HCT116 (cell line): ENCODE data around the gene P2RY13. TPM values are rescaled to one million over a fixed set of nuclear protein-coding genes. Genes with fewer than 3 reads are reported as not detected.

Source experiments
- ATAC-seq: fragments of 200-7000 bp; cut with Tn5 transposase; 2 replicates; pipeline ENCODE4 v1.9.1; 2020; ENCODE audit warnings: mild to moderate bottlenecking, moderate library complexity
- BruUV-seq: library from RNA; stranded (reverse); fragments of 400-500 nt; replicated peaks from 2 replicates; lab custom pipeline; 2021; lab: Mats Ljungman, UMichigan
- CTCF ChIA-PET: fragments of 300-600 bp; sonication (Branson Sonifier 250); formaldehyde crosslinking; loops from one replicate; lab custom pipeline; 2021; ENCODE audit warnings: antibody characterized with exemption; lab: Charles Lee
- POLR2A ChIA-PET: fragments of 300-600, 350-600 bp; sonication (Branson Sonifier 250); formaldehyde crosslinking; loops from one replicate; lab custom pipeline; 2021; ENCODE audit warnings: antibody characterized with exemption; lab: Charles Lee
- RAD21 ChIA-PET, 2 experiments: fragments of 300-600 bp; sonication (Branson Sonifier 250); formaldehyde crosslinking; loops; one replicate each; lab custom pipeline; 2023; ENCODE audit warnings: low total read pairs in 2 of 2; ENCODE audit not compliant: uncharacterized antibody in 2 of 2, unreplicated experiment in 2 of 2, low non-redundant PET in 1 of 2; lab: Charles Lee
- DNase-seq: peaks from one replicate; pipeline ENCODE4 v3.0.0-alpha.2; 2010; ENCODE audit warnings: low read depth, low spot score
- H2AFZ ChIP-seq: fragments of 200-600 bp; shearing (Covaris generic), sonication (generic); 2 replicates; pipeline ENCODE4 v1.6.1; 2017; ENCODE audit warnings: low read depth, mixed run types, mixed read lengths, antibody characterized with exemption, low read length; ENCODE audit not compliant: poor library complexity, severe bottlenecking
- H3K27ac ChIP-seq: 2 replicates; pipeline ENCODE4 v1.5.1; 2012; ENCODE audit warnings: low read depth, low read length
- H3K27me3 ChIP-seq: fragments of 200-600 bp; sonication (generic); 2 replicates; pipeline ENCODE4 v1.6.1; 2016; ENCODE audit warnings: mixed run types, low read length, mixed read lengths; ENCODE audit not compliant: insufficient read depth
- H3K36me3 ChIP-seq, 2 experiments: fragments of 200-500 bp in 1 of 2; fragments of 200-600 bp in 1 of 2; sonication (Bioruptor generic) in 1 of 2; sonication (generic) in 1 of 2; 2 replicates each; pipeline versions ENCODE4 v1.5.1 to v1.6.1; 2014 to 2016; ENCODE audit warnings: low read length in 2 of 2, inconsistent platforms in 1 of 2, mixed read lengths in 1 of 2, mixed run types in 1 of 2; ENCODE audit not compliant: insufficient read depth in 2 of 2, control insufficient read depth in 1 of 2
- H3K4me1 ChIP-seq, 2 experiments: fragments of 200-600 bp in 1 of 2; sonication (generic) in 1 of 2; 2 replicates each; pipeline versions ENCODE4 v1.5.1 to v1.6.1; 2012 to 2017; ENCODE audit warnings: low read length in 2 of 2, inconsistent platforms in 1 of 2, mild to moderate bottlenecking in 1 of 2, mixed read lengths in 1 of 2, mixed run types in 1 of 2, moderate library complexity in 1 of 2; ENCODE audit not compliant: insufficient read depth in 2 of 2, control insufficient read depth in 1 of 2
- H3K4me2 ChIP-seq: fragments of 200-600 bp; sonication (generic); 2 replicates; pipeline ENCODE4 v1.6.1; 2017; ENCODE audit warnings: mixed run types, low read length, mixed read lengths
- H3K4me3 ChIP-seq, 2 experiments: fragments of 200-600 bp in 1 of 2; sonication (generic) in 1 of 2; replicated peaks in 1 of 2; 2 replicates each; pipeline ENCODE4 v1.5.1; 2011 to 2016; ENCODE audit warnings: low read length in 2 of 2, control low read depth in 1 of 2, low read depth in 1 of 2, mild to moderate bottlenecking in 1 of 2, mixed read lengths in 1 of 2, mixed run types in 1 of 2
- H3K79me2 ChIP-seq: fragments of 200-600 bp; sonication (generic); 2 replicates; pipeline ENCODE4 v1.6.1; 2017; ENCODE audit warnings: mild to moderate bottlenecking, mixed run types, low read length, moderate library complexity, mixed read lengths; ENCODE audit not compliant: insufficient read depth
- H3K9ac ChIP-seq: fragments of 200-600 bp; sonication (generic); 2 replicates; pipeline ENCODE4 v1.6.1; 2016; ENCODE audit warnings: low read length, mixed read lengths
- H3K9me2 ChIP-seq: fragments of 200-600 bp; sonication (generic), shearing (Covaris generic); 2 replicates; pipeline ENCODE4 v1.6.1; 2017; ENCODE audit warnings: mixed run types, mild to moderate bottlenecking, moderate library complexity; ENCODE audit not compliant: insufficient read depth
- H3K9me3 ChIP-seq, 2 experiments: fragments of 200-500 bp in 1 of 2; fragments of 200-600 bp in 1 of 2; sonication (Bioruptor generic) in 1 of 2; sonication (generic) in 1 of 2; 2 replicates each; pipeline ENCODE4 v1.6.1; 2014 to 2017; ENCODE audit warnings: low read length in 2 of 2, mixed read lengths in 2 of 2, inconsistent platforms in 1 of 2, low read depth in 1 of 2, mild to moderate bottlenecking in 1 of 2, mixed run types in 1 of 2, moderate library complexity in 1 of 2; ENCODE audit not compliant: control insufficient read depth in 1 of 2, insufficient read depth in 1 of 2
- H4K20me1 ChIP-seq: fragments of 200-600 bp; sonication (generic), shearing (Covaris generic); 2 replicates; pipeline ENCODE4 v1.6.1; 2017; ENCODE audit warnings: mixed run types, mild to moderate bottlenecking, moderate library complexity; ENCODE audit not compliant: insufficient read depth
- CBX3 ChIP-seq: IDR thresholded peaks from 2 replicates; pipeline ENCODE4 v1.6.1; 2012; ENCODE audit warnings: low read depth
- CEBPB ChIP-seq: IDR thresholded peaks from 2 replicates; pipeline ENCODE4 v1.6.1; 2012; ENCODE audit warnings: low read depth
- EGR1 ChIP-seq: IDR thresholded peaks from 2 replicates; pipeline ENCODE4 v1.6.1; 2012; ENCODE audit warnings: low read depth
- ELF1 ChIP-seq: IDR thresholded peaks from 2 replicates; pipeline ENCODE4 v1.6.1; 2012; ENCODE audit warnings: low read depth, borderline replicate concordance
- EZH2 ChIP-seq: fragments of 200-600 bp; sonication (generic); IDR thresholded peaks from 2 replicates; pipeline ENCODE4 v1.6.1; 2017; ENCODE audit warnings: antibody characterized with exemption, mixed run types
- EZH2phosphoT487 ChIP-seq: fragments of 200-600 bp; IDR thresholded peaks from 2 replicates; pipeline ENCODE4 v1.6.1; 2018; ENCODE audit warnings: antibody characterized with exemption, borderline replicate concordance
- FOSL1 ChIP-seq: IDR thresholded peaks from 2 replicates; pipeline ENCODE4 v1.6.1; 2012; ENCODE audit warnings: low read depth
- JUND ChIP-seq: IDR thresholded peaks from 2 replicates; pipeline ENCODE4 v1.6.1; 2012
- POLR2A ChIP-seq: IDR thresholded peaks from 2 replicates; pipeline ENCODE4 v1.7.0; 2011; ENCODE audit warnings: borderline replicate concordance; ENCODE audit not compliant: insufficient read depth, insufficient read length; ENCODE audit errors: extremely low read depth
- POLR2AphosphoS5 ChIP-seq: IDR thresholded peaks from 2 replicates; pipeline ENCODE4 v1.6.1; 2011; ENCODE audit warnings: mild to moderate bottlenecking, low read depth, low read length, moderate library complexity
- SIN3A ChIP-seq: IDR thresholded peaks from 2 replicates; pipeline ENCODE4 v1.6.1; 2012; ENCODE audit warnings: low read depth
- SP1 ChIP-seq: IDR thresholded peaks from 2 replicates; pipeline ENCODE4 v1.6.1; 2012; ENCODE audit warnings: low read depth
- SRF ChIP-seq: IDR thresholded peaks from 2 replicates; pipeline ENCODE4 v1.6.1; 2012; ENCODE audit warnings: low read depth
- TCF7L2 ChIP-seq: IDR thresholded peaks from 2 replicates; pipeline ENCODE4 v1.7.0; 2011; ENCODE audit warnings: borderline replicate concordance, inconsistent platforms; ENCODE audit not compliant: insufficient read depth, insufficient read length; ENCODE audit errors: extremely low read depth
- YY1 ChIP-seq: IDR thresholded peaks from 2 replicates; pipeline ENCODE4 v1.6.1; 2011; ENCODE audit warnings: low read length, low read depth, moderate library complexity, mild to moderate bottlenecking; ENCODE audit not compliant: insufficient replicate concordance; ENCODE audit errors: extremely low read depth
- ZFX ChIP-seq: fragments of 450-650 bp; IDR thresholded peaks from 2 replicates; pipeline ENCODE4 v1.6.1; 2017
- ZNF274 ChIP-seq: fragments of 200-500 bp; sonication (Bioruptor generic); IDR thresholded peaks from 2 replicates; pipeline ENCODE4 v1.6.1; 2014; ENCODE audit warnings: mild to moderate bottlenecking, low read depth, low read length, inconsistent platforms
- intact Hi-C: fragments of 100-400 bp; cut with micrococcal nuclease; formaldehyde crosslinking; loops from 2 replicates; pipeline ENCODE4 v1.10.0; 2022
- total RNA-seq: library from RNA; stranded (reverse); gene quantifications from one replicate; pipeline ENCODE4 v1.2.1, GENCODE V29; 2021; ENCODE audit not compliant: unreplicated experiment
- TF ChIP-seq, protein P1 (sequence below): IDR thresholded peaks from 2 replicates; pipeline ENCODE4 v1.6.1; 2012; ENCODE audit warnings: low read depth

Gene P2RY13
- total RNA-seq, 1 experiment from 2014 or later = not detected

DNA sequence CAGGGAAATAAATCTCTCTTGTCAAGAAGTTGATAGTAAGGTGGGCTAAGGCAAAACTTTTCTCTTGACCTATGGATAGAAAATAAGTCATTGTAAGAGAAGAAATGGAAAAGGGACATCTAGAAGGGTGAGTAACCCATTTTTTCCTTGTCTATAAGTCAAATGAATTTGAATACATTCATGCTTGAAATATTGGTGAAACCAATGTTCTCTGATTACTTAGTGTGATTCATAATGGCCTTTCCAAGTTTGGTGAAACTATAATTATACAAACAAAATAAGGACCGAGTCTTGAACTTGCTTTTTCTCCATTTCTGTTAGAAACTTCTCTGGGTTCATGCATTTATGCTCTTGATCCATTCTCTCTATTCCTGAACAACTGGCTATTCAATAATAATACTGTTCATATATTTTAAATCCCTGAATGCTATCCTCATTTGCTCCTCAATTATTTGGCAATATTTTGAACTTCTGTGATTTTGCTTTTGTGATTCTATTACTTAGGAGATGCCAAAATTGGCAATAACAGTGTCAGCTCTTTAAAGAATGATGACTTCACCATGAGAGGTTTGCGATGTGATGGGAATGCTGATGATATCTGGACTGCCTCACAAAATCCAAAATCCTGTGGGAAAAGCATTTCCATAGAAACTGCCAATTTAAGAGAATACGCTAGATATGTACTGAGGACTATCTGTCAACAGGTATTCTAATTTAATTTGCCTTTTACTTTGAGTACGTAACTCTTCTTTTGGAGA, 42.9 kb upstream of the P2RY13 start:
- ATAC-seq = no peak
- BruUV-seq = no TSS peak

DNA sequence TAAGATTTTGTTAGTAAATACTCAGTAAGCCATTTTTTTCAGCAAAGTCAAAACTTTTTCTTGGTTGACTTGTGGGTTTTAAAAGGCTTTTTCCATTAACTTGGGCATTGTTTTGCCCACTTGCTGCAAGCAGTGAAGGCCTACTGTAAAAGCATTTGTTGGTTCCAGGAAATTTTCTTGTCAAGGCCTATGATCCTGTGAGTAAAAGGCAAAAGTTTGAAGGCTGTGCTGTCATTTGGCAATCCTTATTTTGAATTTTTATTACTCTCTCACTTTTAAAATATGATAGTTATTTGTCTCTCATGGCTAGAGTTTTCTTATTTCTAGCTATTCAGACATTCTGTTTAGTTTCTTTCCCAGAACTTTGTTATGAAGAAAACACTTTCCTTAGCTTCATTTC, 42.2 kb upstream of the P2RY13 start:
- H3K36me3 ChIP-seq = no peaks in the 10 kb centered on the region
- TF ChIP-seq, protein P1, sequence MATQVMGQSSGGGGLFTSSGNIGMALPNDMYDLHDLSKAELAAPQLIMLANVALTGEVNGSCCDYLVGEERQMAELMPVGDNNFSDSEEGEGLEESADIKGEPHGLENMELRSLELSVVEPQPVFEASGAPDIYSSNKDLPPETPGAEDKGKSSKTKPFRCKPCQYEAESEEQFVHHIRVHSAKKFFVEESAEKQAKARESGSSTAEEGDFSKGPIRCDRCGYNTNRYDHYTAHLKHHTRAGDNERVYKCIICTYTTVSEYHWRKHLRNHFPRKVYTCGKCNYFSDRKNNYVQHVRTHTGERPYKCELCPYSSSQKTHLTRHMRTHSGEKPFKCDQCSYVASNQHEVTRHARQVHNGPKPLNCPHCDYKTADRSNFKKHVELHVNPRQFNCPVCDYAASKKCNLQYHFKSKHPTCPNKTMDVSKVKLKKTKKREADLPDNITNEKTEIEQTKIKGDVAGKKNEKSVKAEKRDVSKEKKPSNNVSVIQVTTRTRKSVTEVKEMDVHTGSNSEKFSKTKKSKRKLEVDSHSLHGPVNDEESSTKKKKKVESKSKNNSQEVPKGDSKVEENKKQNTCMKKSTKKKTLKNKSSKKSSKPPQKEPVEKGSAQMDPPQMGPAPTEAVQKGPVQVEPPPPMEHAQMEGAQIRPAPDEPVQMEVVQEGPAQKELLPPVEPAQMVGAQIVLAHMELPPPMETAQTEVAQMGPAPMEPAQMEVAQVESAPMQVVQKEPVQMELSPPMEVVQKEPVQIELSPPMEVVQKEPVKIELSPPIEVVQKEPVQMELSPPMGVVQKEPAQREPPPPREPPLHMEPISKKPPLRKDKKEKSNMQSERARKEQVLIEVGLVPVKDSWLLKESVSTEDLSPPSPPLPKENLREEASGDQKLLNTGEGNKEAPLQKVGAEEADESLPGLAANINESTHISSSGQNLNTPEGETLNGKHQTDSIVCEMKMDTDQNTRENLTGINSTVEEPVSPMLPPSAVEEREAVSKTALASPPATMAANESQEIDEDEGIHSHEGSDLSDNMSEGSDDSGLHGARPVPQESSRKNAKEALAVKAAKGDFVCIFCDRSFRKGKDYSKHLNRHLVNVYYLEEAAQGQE = no peak
- TF ChIP-seq POLR2AphosphoS5 (no peak), ELF1 (no peak), ZFX (no peak), YY1 (no peak), TCF7L2 (no peak), JUND (no peak), CEBPB (no peak), SP1 (no peak), EZH2 (no peak), ZNF274 (no peak), SIN3A (no peak), SRF (no peak), CBX3 (no peak)
- TF ChIP-seq, all 23 proteins: peak for 0
- DNase-seq (no peak), ATAC-seq (no peak)
- ChIA-PET CTCF (no interaction called here), POLR2A (no interaction called here), RAD21 (no interaction called here)
- intact Hi-C loops = no loop called here
- no peaks in the 10 kb centered on the region for H3K27me3 ChIP-seq
- no peak overlapping the region for H3K27ac ChIP-seq
- no peaks in the 10 kb centered on the region for H4K20me1 ChIP-seq
- no peak overlapping the region for H3K4me2 ChIP-seq
- H3K4me1 ChIP-seq = no peaks in the 10 kb centered on the region
- no TSS peak for BruUV-seq
- H3K79me2 ChIP-seq = no peaks in the 10 kb centered on the region
- H3K9me3 ChIP-seq = no peaks in the 10 kb centered on the region
- H3K9ac ChIP-seq = no peak overlapping the region
- H3K4me3 ChIP-seq = no peak overlapping the region
- no peak overlapping the region for H2AFZ ChIP-seq
- H3K9me2 ChIP-seq = no peaks in the 10 kb centered on the region

More for the DNA sequence above, 42.9 kb upstream of the P2RY13 start:
- no peaks in the 10 kb centered on the region for H3K9me2 ChIP-seq
- H3K9me3 ChIP-seq = no peaks in the 10 kb centered on the region
- POLR2A ChIA-PET = no interaction called here
- no peaks in the 10 kb centered on the region for H3K79me2 ChIP-seq
- no peak for TF ChIP-seq ZNF274
- TF ChIP-seq SRF = no peak
- TF ChIP-seq SP1 = no peak
- no peak for TF ChIP-seq EGR1
- TF ChIP-seq EZH2phosphoT487 = no peak
- TF ChIP-seq ELF1 = no peak
- TF ChIP-seq JUND = no peak
- TF ChIP-seq POLR2AphosphoS5 = no peak
- TF ChIP-seq ZFX = no peak
- no peak for TF ChIP-seq POLR2A
- no peak for TF ChIP-seq FOSL1
- TF ChIP-seq, all 23 proteins: peak for 0
- Histone ChIP-seq H2AFZ (no peak overlapping the region), H3K27ac (no peak overlapping the region), H3K4me2 (no peak overlapping the region), H3K4me3 (no peak overlapping the region), H3K27me3 (no peaks in the 10 kb centered on the region), H3K36me3 (no peaks in the 10 kb centered on the region), H3K9ac (no peak overlapping the region), H4K20me1 (no peaks in the 10 kb centered on the region), H3K4me1 (no peaks in the 10 kb centered on the region)
- no peak for DNase-seq
- intact Hi-C loops = no loop called here
- ChIA-PET RAD21 (no interaction called here), CTCF (no interaction called here)
